Fibroblast of the aortic adventitia (primary cell): ENCODE measurements around the gene SMPD2. TPM values are rescaled to one million over a fixed set of nuclear protein-coding genes. Genes with fewer than 3 reads are reported as not detected.

Source experiments
- DNase-seq: peaks from one replicate; pipeline ENCODE4 v3.0.0-alpha.2; 2010; ENCODE audit warnings: low read depth
- H3K4me3 ChIP-seq: 2 replicates; pipeline ENCODE4 v1.5.1; 2011; ENCODE audit warnings: low read depth, mild to moderate bottlenecking, control low read depth, low read length, moderate library complexity
- total RNA-seq: library from RNA; depleted of rRNA; stranded (reverse); fragments of >200 nt; gene quantifications from 2 replicates; pipeline ENCODE4 v1.2.3, GENCODE V29; 2012; ENCODE audit warnings: low replicate concordance
- TF ChIP-seq, protein P1 (sequence below): IDR thresholded peaks from 2 replicates; pipeline ENCODE4 v1.5.1; 2011; ENCODE audit warnings: mild to moderate bottlenecking, low read length, control low read depth, inconsistent platforms; ENCODE audit not compliant: insufficient read depth

The SMPD2 gene
- total RNA-seq: 7.5 and 14.6 TPM in 2 replicates

DNA sequence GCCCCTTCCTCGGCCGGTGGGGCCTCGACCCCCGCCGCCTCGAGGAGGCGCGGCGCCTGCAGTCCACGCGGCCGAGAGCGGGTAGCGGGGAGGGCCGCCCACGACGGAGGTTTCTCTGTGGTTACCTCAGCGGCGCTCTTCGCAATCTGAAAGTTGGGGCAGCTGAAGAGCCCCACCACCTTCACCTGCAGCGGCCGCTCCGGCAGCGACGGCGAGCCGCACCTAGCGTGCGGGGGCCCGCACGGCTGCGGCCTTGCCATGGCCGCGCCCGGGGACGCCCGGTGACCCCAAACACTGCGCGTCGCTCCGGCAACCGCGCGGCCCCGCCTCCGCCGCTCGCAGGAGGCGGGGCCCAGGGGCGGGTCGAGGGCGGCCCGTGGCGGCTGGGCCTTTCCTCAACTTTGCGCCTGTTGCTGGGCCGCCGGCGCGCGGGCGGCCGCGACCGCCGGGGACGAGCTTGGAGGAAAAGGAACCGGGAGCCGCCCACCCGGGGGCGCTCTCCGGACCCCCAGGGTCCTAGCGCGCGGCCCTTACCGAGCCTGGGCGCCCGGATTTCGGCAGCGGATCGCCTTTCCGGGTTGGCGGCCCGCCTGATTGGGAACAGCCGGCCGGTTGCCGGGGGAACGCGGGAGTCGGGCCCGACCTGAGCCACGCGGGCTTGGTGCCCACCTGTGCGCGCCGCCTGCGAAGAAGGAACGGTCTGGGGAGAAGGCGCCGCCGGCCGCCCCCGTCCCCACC lies at the start of gene SMPD2, which contains the start of gene PPIL6:
SMPD2 (plus strand) TSS at position 394 of the 738 bp plus-strand sequence. CDS start 398 bp downstream, outside the sequence.
PPIL6 (minus strand) TSS at position 298 of the 738 bp plus-strand sequence; CDS start at position 260, 38 bp downstream.
- peak within 1 kb of the TSS; percentile 88 for H3K4me3 ChIP-seq
- TF ChIP-seq, protein P1, sequence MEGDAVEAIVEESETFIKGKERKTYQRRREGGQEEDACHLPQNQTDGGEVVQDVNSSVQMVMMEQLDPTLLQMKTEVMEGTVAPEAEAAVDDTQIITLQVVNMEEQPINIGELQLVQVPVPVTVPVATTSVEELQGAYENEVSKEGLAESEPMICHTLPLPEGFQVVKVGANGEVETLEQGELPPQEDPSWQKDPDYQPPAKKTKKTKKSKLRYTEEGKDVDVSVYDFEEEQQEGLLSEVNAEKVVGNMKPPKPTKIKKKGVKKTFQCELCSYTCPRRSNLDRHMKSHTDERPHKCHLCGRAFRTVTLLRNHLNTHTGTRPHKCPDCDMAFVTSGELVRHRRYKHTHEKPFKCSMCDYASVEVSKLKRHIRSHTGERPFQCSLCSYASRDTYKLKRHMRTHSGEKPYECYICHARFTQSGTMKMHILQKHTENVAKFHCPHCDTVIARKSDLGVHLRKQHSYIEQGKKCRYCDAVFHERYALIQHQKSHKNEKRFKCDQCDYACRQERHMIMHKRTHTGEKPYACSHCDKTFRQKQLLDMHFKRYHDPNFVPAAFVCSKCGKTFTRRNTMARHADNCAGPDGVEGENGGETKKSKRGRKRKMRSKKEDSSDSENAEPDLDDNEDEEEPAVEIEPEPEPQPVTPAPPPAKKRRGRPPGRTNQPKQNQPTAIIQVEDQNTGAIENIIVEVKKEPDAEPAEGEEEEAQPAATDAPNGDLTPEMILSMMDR: peak; percentile 16
- peak; percentile 85 for DNase-seq

DNA sequence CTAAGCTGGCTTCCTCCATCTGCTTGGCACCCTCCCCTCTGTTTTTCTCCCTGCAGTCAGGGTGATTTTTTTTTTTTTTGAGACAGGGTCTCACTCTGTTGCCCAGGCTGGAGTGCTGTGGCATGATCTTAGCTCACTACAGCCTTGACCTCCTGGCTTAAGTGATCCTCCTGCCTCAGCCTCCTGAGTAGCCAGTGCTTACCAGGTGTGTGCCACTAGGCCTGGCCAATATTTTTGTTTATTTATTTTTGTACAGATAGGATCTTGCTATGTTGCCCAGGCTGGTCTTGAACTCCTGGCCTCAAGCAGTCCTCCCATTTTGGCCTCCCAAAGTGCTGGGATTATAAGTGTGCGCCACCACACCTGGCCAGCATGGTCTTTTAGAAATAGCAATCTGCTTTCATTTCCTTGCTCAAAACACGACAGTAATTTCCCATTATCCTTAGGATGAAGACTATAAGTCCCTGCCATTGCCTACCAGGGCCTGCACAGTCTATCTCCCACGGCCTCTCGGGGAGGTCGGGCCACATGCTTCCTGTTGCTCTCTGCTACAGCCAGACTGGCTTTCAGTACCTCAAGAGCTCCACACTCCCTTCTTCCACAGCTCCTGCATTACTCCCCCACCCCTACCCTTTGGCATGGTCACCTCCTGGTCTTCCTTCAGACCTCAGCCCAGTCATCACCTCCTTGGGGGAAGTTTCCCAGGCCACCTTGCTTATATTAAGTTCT lies 47.2 kb upstream of the SMPD2 start:
- no peak overlapping the region for H3K4me3 ChIP-seq
- TF ChIP-seq, protein P1: no peak
- no peak for DNase-seq

DNA sequence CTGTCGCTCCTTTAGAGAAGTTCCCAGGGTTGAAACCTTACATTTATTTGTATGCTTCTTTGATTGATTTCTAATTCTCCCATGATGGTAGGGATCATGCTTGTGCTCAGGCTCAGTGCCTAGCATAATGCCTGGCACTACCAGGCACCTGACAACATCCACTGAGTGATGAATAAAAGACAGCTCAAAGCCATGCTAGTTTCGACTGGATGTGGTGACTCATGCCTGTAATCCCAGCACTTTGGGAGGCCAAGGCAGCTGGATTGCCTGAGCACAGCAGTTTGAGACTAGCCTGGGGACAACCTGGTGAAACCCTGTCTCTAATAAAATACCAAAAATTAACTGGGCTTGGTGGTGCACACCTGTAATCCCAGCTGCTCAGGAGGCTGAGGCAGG lies 46.6 kb upstream of the SMPD2 start:
- TF ChIP-seq, protein P1: no peak
- DNase-seq: no peak
- H3K4me3 ChIP-seq: no peak overlapping the region

DNA sequence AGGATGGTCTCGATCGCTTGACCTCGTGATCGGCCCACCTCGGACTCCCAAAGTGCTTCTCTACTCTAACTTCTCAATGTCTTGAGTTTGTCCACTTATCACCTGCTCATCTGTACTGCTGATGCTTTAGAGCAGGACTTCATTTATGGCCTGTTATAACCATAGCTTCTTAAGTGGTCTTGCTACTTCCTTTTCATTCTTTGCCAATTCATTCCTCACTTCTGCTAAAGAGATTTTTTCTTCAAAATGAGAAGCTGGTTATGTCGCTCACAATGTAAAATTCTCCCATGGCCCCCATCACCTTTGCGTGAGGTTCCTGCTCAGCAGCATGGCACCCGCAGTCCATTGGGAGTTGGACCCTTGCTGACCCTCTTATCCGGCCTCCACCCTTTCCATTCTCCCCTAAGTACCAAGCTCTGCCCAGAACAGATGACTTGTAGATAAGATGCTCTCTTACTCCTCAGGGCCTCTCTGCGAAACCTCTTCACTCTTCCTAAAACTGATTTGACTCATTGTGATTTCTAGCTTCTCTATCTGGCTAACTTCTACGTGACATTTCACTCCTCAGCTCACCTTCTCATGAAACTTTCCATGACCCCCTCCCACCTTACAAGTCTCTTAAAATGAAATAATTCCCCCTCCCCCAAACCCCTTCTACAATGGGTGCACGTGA lies 44.3 kb upstream of the SMPD2 start:
- no peak for DNase-seq
- TF ChIP-seq, protein P1: no peak
- no peak overlapping the region for H3K4me3 ChIP-seq

DNA sequence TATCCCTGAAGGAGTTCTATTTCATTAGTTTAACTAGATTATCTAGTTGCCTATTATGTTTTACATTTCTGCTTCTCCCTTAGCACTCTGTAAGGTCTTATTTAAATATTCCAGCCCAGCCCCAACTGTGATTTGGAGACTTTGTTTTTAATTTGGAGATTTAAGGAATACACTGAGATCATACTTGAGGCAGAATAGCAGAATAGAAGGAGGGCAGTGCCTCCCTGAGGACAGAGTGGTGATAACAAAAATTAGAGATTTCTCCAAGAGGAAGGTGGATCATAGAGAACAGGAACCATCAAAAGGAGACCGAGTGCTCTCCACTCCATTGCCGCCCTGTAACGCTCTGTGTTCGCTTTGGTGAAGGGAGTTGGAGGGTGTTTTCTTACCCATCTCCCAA lies 43.5 kb upstream of the SMPD2 start:
- TF ChIP-seq, protein P1: peak; percentile 53
- peak; percentile 63 for DNase-seq
- no peak overlapping the region for H3K4me3 ChIP-seq

GRCh38 chr6:109406196-109406595 lies 34.3 kb upstream of the SMPD2 start:
- H3K4me3 ChIP-seq: no peak overlapping the region
- TF ChIP-seq, protein P1: no peak
- peak; percentile 79 for DNase-seq
